Measurements from ENCODE around the gene AKT2. TPM values are rescaled to one million over a fixed set of nuclear protein-coding genes. Genes with fewer than 3 reads are reported as not detected.

AKT2 gene
- total RNA-seq, 1 experiment from 2014 or later: 80.6 TPM

DNA sequence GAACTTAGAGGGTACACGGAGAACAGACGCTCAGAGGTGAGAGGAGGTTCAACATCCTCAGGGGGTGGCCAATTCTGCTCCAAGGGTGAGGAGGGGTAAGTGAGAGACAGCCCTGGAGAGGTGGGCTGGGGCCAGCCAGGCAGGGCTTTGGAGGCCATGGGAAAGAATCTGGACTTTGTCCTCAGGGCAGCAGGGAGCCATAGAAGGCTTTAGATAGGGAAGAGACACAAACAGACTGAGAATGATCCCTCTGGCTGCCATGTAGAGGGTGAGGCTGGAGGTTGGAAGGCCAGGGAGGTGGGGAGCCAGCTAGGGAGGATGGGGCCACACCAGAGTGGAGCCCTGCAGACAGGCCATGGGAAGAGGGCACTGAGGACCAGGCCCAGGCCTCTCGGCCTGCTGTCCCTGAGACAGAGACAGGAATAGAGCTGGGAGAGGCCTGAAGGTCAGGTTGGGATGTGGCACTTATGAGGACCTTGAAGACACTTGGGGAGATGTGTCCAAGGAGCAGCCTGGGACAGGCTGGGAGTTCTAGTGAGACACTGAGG, 29.5 kb downstream of the AKT2 start:
- BruUV-seq (replicated peaks): no TSS peak
- ATAC-seq (no peak), DNase-seq (no peak)
- H3K9me2 ChIP-seq (replicated peaks; ENCODE audit: low read length): no peaks in the 10 kb centered on the region
- peaks cover 23% of the 10 kb centered on the region for H3K79me2 ChIP-seq (ENCODE audit: low read length)
- H3K4me1 ChIP-seq (ENCODE audit: insufficient read depth, low read length): peaks cover 7% of the 10 kb centered on the region; the same call in 1 of the 2 replicates
- no peaks in the 10 kb centered on the region for H3K27me3 ChIP-seq (ENCODE audit: low read length)
- no peaks in the 10 kb centered on the region; the same call in 1 of the 2 replicates for H3K36me3 ChIP-seq (ENCODE audit: low read depth, low read length)
- no peak overlapping the region for H3K4me3 ChIP-seq (ENCODE audit: low read length)
- H3K9ac ChIP-seq (ENCODE audit: low read length): no peak overlapping the region
- H3K9me3 ChIP-seq (ENCODE audit: low read length): no peaks in the 10 kb centered on the region
- intact Hi-C loops (cut with micrococcal nuclease): no loop called here
- no peaks in the 10 kb centered on the region for H4K20me1 ChIP-seq (ENCODE audit: low read length)
- TF ChIP-seq EZH2 (IDR thresholded peaks at IDR 0.05; ENCODE audit: low read length, unreplicated experiment) (no peak), EZH2phosphoT487 (IDR thresholded peaks at IDR 0.05; ENCODE audit: borderline replicate concordance, low read length) (no peak)
- TF ChIP-seq, protein P1, sequence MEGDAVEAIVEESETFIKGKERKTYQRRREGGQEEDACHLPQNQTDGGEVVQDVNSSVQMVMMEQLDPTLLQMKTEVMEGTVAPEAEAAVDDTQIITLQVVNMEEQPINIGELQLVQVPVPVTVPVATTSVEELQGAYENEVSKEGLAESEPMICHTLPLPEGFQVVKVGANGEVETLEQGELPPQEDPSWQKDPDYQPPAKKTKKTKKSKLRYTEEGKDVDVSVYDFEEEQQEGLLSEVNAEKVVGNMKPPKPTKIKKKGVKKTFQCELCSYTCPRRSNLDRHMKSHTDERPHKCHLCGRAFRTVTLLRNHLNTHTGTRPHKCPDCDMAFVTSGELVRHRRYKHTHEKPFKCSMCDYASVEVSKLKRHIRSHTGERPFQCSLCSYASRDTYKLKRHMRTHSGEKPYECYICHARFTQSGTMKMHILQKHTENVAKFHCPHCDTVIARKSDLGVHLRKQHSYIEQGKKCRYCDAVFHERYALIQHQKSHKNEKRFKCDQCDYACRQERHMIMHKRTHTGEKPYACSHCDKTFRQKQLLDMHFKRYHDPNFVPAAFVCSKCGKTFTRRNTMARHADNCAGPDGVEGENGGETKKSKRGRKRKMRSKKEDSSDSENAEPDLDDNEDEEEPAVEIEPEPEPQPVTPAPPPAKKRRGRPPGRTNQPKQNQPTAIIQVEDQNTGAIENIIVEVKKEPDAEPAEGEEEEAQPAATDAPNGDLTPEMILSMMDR (conservative IDR thresholded peaks at IDR 0.05; ENCODE audit: low read depth, low read length): no peak
- H3F3A ChIP-seq (ENCODE audit: low read length, unreplicated experiment): no peaks in the 10 kb centered on the region
- POLR2A ChIA-PET (ENCODE audit: unreplicated experiment): no interaction called here
- CTCF ChIA-PET: no interaction called here
- no peak overlapping the region for H2AFZ ChIP-seq (ENCODE audit: low read length)
- H3K4me2 ChIP-seq (ENCODE audit: low read length): no peak overlapping the region
- H3K27ac ChIP-seq (ENCODE audit: low read length): no peak overlapping the region

DNA sequence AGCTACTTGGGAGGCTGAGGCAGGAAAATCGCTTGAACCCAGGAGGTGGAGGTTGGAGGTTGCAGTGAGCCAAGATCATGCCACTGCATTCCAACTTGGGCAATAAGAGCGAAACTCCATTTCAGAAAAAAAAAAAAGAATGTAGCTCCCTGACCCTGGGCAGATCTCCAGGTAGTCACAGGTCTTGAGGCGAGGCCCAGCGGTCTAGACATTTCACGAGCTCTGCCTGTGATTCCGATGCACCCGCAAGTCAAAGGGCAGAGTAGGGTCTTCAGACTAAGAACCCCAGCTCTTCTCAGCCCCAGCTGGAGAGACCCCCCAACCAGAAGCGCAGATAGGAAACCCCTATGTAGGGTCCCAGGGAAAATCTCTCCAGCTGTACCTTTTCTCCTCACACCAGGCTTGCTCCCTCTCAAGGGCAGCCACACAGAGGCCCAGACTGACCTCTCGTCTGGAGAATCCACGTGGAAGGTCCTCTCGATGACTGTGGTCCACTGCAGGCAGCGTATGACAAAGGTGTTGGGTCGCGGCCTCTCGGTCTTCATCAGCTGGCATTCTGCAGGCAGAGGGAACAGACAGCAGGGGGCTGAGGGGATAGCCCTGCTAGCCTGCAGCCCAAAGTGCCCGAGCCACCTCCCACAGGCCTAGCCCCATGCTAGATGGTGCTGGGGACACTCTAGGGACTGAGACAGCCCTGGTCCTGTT, 30.3 kb downstream of the AKT2 start:
- Histone ChIP-seq H2AFZ (ENCODE audit: low read length) (no peak overlapping the region), H3F3A (ENCODE audit: low read length, unreplicated experiment) (no peaks in the 10 kb centered on the region), H3K4me3 (ENCODE audit: low read length) (no peak overlapping the region), H4K20me1 (ENCODE audit: low read length) (no peaks in the 10 kb centered on the region), H3K4me2 (ENCODE audit: low read length) (no peak overlapping the region), H3K9me3 (ENCODE audit: low read length) (no peaks in the 10 kb centered on the region), H3K79me2 (ENCODE audit: low read length) (peaks cover 18% of the 10 kb centered on the region), H3K9ac (ENCODE audit: low read length) (no peak overlapping the region), H3K4me1 (ENCODE audit: insufficient read depth, low read length) (peaks cover 7% of the 10 kb centered on the region; the same call in 1 of the 2 replicates), H3K36me3 (ENCODE audit: low read depth, low read length) (no peaks in the 10 kb centered on the region; the same call in 1 of the 2 replicates), H3K27me3 (ENCODE audit: low read length) (no peaks in the 10 kb centered on the region), H3K9me2 (replicated peaks; ENCODE audit: low read length) (no peaks in the 10 kb centered on the region), H3K27ac (ENCODE audit: low read length) (no peak overlapping the region)
- ChIA-PET POLR2A (ENCODE audit: unreplicated experiment) (no interaction called here), CTCF (no interaction called here)
- no peak for TF ChIP-seq EZH2phosphoT487 (IDR thresholded peaks at IDR 0.05; ENCODE audit: borderline replicate concordance, low read length)
- TF ChIP-seq, protein P1 (conservative IDR thresholded peaks at IDR 0.05; ENCODE audit: low read depth, low read length): no peak
- no peak for TF ChIP-seq EZH2 (IDR thresholded peaks at IDR 0.05; ENCODE audit: low read length, unreplicated experiment)
- no peak for DNase-seq
- no peak for ATAC-seq
- intact Hi-C loops (cut with micrococcal nuclease): no loop called here
- no TSS peak for BruUV-seq (replicated peaks)

DNA sequence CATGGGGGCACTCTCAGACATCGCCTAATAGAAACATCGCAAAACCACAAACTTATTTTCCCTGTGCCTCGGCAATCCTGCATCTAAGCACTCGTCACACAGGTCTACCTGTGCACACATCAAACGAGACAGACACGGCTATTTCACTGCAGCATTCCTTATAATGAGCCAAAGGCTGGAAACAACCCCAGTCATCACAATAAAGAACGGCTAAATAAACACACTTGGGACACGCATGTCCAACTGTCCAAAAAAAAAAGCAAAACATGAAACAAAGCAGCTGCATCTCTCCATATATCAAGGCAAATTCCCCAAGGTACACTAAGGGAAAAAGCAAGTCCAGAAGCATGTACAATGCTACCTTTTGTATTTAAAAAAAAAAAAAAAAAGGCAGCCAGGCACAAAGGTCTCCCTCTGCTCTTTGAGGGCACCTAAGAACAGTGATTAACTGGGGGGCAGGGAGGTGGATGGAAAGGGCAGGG, 31.5 kb downstream of the AKT2 start:
- H2AFZ ChIP-seq (ENCODE audit: low read length): no peak overlapping the region
- intact Hi-C loops (cut with micrococcal nuclease): no loop called here
- H3K9ac ChIP-seq (ENCODE audit: low read length): no peak overlapping the region
- peaks cover 6% of the 10 kb centered on the region; the same call in 1 of the 2 replicates for H3K79me2 ChIP-seq (ENCODE audit: low read length)
- POLR2A ChIA-PET (ENCODE audit: unreplicated experiment): no interaction called here
- no TSS peak for BruUV-seq (replicated peaks)
- TF ChIP-seq, protein P1 (conservative IDR thresholded peaks at IDR 0.05; ENCODE audit: low read depth, low read length): no peak
- TF ChIP-seq EZH2 (IDR thresholded peaks at IDR 0.05; ENCODE audit: low read length, unreplicated experiment): no peak
- no peak for TF ChIP-seq EZH2phosphoT487 (IDR thresholded peaks at IDR 0.05; ENCODE audit: borderline replicate concordance, low read length)
- peaks cover 7% of the 10 kb centered on the region; the same call in 1 of the 2 replicates for H3K4me1 ChIP-seq (ENCODE audit: insufficient read depth, low read length)
- H3K27me3 ChIP-seq (ENCODE audit: low read length): no peaks in the 10 kb centered on the region
- no peaks in the 10 kb centered on the region for H3K9me2 ChIP-seq (replicated peaks; ENCODE audit: low read length)
- H3K4me2 ChIP-seq (ENCODE audit: low read length): no peak overlapping the region
- DNase-seq (no peak), ATAC-seq (no peak)
- no peak overlapping the region for H3K27ac ChIP-seq (ENCODE audit: low read length)
- H3F3A ChIP-seq (ENCODE audit: low read length, unreplicated experiment): no peaks in the 10 kb centered on the region
- no peaks in the 10 kb centered on the region for H4K20me1 ChIP-seq (ENCODE audit: low read length)
- H3K9me3 ChIP-seq (ENCODE audit: low read length): no peaks in the 10 kb centered on the region
- no peaks in the 10 kb centered on the region; the same call in 1 of the 2 replicates for H3K36me3 ChIP-seq (ENCODE audit: low read depth, low read length)
- no peak overlapping the region for H3K4me3 ChIP-seq (ENCODE audit: low read length)
- CTCF ChIA-PET: no interaction called here
